GM12892 (cell line): ENCODE measurements around the gene ACTRT3.

ENCODE experiments used
- POLR2A ChIP-seq: IDR thresholded peaks from 2 replicates; pipeline ENCODE4 v1.6.1; 2011; ENCODE audit warnings: low read depth, low read length, control low read depth
- POLR2AphosphoS5 ChIP-seq: IDR thresholded peaks from 2 replicates; pipeline ENCODE4 v1.6.1; 2011; ENCODE audit warnings: low read depth, low read length, control low read depth
- TAF1 ChIP-seq: IDR thresholded peaks from 2 replicates; pipeline ENCODE4 v1.6.1; 2011; ENCODE audit warnings: low read depth, mild to moderate bottlenecking, control low read depth, low read length, borderline replicate concordance

GRCh38 chr3:169759256-169759655 lies 10.1 kb downstream of the ACTRT3 start:
- no peak for TF ChIP-seq POLR2A
- TF ChIP-seq POLR2AphosphoS5 = no peak
- no peak for TF ChIP-seq TAF1
